ENCODE measurements around the gene TNFSF13B.

GRCh38 chr13:108342369-108343289, 73.1 kb downstream of the TNFSF13B start:
- no peak for TF ChIP-seq POLR2A (IDR thresholded peaks at IDR 0.05)
- TF ChIP-seq, protein P1, sequence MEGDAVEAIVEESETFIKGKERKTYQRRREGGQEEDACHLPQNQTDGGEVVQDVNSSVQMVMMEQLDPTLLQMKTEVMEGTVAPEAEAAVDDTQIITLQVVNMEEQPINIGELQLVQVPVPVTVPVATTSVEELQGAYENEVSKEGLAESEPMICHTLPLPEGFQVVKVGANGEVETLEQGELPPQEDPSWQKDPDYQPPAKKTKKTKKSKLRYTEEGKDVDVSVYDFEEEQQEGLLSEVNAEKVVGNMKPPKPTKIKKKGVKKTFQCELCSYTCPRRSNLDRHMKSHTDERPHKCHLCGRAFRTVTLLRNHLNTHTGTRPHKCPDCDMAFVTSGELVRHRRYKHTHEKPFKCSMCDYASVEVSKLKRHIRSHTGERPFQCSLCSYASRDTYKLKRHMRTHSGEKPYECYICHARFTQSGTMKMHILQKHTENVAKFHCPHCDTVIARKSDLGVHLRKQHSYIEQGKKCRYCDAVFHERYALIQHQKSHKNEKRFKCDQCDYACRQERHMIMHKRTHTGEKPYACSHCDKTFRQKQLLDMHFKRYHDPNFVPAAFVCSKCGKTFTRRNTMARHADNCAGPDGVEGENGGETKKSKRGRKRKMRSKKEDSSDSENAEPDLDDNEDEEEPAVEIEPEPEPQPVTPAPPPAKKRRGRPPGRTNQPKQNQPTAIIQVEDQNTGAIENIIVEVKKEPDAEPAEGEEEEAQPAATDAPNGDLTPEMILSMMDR (IDR thresholded peaks at IDR 0.05 in 8 of 11, conservative IDR thresholded peaks at IDR 0.05 in 3 of 11), result peak in 7 of 11 experiments; percentile 20 to 47 (median 34)

Measured in spleen (tissue), 7 donors.